ENCODE data around the gene SHISA4.

Gene SHISA4

DNA sequence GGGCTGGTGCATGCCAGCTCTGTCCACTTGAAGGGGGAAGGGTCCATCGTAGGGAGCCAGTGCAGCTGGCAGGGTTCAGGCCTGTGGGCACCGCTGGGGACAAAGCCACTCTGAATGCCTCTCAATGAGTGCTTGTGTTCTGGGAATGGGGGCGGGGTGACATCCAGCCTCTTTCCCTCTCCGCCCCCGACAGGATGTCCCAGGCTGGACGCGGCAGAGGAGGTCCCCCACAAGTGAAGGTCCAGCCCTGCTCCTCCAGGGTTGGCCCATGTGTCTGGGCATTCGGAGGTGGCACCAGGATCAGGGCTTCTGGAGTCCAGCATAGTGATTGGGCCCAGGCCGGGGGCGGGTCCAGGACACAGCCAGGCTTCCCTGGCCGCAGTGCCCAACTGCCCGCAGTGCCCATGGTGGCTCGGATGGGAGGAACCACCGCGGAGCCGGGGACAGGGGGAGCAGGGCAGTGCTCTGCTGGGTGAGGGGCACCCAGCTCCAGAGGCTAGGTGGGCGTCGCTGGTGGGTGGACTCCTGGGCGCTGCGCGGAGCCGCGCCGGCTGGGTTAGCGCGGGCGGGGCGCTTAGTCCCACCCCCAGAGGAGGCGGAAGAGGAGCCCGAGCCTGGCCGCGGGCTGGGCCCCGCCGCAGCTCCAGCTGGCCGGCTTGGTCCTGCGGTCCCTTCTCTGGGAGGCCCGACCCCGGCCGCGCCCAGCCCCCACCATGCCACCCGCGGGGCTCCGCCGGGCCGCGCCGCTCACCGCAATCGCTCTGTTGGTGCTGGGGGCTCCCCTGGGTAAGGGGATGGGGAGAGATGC lies at the start of gene SHISA4 (continued):
- TF ChIP-seq ZNF704 (tag by site-specific recombination; IDR thresholded peaks at IDR 0.05): no peak
- TF ChIP-seq, protein P1, sequence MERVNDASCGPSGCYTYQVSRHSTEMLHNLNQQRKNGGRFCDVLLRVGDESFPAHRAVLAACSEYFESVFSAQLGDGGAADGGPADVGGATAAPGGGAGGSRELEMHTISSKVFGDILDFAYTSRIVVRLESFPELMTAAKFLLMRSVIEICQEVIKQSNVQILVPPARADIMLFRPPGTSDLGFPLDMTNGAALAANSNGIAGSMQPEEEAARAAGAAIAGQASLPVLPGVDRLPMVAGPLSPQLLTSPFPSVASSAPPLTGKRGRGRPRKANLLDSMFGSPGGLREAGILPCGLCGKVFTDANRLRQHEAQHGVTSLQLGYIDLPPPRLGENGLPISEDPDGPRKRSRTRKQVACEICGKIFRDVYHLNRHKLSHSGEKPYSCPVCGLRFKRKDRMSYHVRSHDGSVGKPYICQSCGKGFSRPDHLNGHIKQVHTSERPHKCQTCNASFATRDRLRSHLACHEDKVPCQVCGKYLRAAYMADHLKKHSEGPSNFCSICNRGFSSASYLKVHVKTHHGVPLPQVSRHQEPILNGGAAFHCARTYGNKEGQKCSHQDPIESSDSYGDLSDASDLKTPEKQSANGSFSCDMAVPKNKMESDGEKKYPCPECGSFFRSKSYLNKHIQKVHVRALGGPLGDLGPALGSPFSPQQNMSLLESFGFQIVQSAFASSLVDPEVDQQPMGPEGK (tag by site-specific recombination; IDR thresholded peaks at IDR 0.05): 0 out of 2 replicates have a peak, but pooled peaks have one; percentile 10
- no peak for TF ChIP-seq ZNF354C (tag by site-specific recombination; IDR thresholded peaks at IDR 0.05; ENCODE audit: borderline replicate concordance, low read depth)
- TF ChIP-seq ZNF664 (tag by site-specific recombination; IDR thresholded peaks at IDR 0.05): no peak
- TF ChIP-seq, protein P2, sequence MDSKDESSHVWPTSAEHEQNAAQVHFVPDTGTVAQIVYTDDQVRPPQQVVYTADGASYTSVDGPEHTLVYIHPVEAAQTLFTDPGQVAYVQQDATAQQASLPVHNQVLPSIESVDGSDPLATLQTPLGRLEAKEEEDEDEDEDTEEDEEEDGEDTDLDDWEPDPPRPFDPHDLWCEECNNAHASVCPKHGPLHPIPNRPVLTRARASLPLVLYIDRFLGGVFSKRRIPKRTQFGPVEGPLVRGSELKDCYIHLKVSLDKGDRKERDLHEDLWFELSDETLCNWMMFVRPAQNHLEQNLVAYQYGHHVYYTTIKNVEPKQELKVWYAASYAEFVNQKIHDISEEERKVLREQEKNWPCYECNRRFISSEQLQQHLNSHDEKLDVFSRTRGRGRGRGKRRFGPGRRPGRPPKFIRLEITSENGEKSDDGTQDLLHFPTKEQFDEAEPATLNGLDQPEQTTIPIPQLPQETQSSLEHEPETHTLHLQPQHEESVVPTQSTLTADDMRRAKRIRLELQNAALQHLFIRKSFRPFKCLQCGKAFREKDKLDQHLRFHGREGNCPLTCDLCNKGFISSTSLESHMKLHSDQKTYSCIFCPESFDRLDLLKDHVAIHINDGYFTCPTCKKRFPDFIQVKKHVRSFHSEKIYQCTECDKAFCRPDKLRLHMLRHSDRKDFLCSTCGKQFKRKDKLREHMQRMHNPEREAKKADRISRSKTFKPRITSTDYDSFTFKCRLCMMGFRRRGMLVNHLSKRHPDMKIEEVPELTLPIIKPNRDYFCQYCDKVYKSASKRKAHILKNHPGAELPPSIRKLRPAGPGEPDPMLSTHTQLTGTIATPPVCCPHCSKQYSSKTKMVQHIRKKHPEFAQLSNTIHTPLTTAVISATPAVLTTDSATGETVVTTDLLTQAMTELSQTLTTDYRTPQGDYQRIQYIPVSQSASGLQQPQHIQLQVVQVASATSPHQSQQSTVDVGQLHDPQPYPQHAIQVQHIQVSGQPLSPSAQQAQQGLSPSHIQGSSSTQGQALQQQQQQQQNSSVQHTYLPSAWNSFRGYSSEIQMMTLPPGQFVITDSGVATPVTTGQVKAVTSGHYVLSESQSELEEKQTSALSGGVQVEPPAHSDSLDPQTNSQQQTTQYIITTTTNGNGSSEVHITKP (tag by site-specific recombination; IDR thresholded peaks at IDR 0.05): peak; percentile 78
- no peak for TF ChIP-seq ZSCAN16 (tag by site-specific recombination; IDR thresholded peaks at IDR 0.05)
- TF ChIP-seq ZNF518A (tag by site-specific recombination; conservative IDR thresholded peaks at IDR 0.05; ENCODE audit: low read depth): no peak
- TF ChIP-seq ZNF624 (tag by site-specific recombination; IDR thresholded peaks at IDR 0.05): no peak
- no peak for TF ChIP-seq ZNF350 (tag by site-specific recombination; IDR thresholded peaks at IDR 0.05)
- TF ChIP-seq ZNF843 (tag by site-specific recombination; IDR thresholded peaks at IDR 0.05): no peak
- TF ChIP-seq, protein P3, sequence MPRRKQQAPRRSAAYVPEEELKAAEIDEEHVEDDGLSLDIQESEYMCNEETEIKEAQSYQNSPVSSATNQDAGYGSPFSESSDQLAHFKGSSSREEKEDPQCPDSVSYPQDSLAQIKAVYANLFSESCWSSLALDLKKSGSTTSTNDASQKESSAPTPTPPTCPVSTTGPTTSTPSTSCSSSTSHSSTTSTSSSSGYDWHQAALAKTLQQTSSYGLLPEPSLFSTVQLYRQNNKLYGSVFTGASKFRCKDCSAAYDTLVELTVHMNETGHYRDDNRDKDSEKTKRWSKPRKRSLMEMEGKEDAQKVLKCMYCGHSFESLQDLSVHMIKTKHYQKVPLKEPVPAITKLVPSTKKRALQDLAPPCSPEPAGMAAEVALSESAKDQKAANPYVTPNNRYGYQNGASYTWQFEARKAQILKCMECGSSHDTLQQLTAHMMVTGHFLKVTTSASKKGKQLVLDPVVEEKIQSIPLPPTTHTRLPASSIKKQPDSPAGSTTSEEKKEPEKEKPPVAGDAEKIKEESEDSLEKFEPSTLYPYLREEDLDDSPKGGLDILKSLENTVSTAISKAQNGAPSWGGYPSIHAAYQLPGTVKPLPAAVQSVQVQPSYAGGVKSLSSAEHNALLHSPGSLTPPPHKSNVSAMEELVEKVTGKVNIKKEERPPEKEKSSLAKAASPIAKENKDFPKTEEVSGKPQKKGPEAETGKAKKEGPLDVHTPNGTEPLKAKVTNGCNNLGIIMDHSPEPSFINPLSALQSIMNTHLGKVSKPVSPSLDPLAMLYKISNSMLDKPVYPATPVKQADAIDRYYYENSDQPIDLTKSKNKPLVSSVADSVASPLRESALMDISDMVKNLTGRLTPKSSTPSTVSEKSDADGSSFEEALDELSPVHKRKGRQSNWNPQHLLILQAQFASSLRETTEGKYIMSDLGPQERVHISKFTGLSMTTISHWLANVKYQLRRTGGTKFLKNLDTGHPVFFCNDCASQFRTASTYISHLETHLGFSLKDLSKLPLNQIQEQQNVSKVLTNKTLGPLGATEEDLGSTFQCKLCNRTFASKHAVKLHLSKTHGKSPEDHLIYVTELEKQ (tag by site-specific recombination; IDR thresholded peaks at IDR 0.05; ENCODE audit: borderline replicate concordance): no peak
- no peak for TF ChIP-seq ZNF792 (tag by site-specific recombination; IDR thresholded peaks at IDR 0.05)
- TF ChIP-seq INSM2 (tag by site-specific recombination; IDR thresholded peaks at IDR 0.05): no peak
- TF ChIP-seq KLF10 (tag by site-specific recombination; IDR thresholded peaks at IDR 0.05): 0 out of 2 replicates have a peak, but pooled peaks have one; percentile 32
- no peak for TF ChIP-seq ZNF560 (tag by site-specific recombination; IDR thresholded peaks at IDR 0.05; ENCODE audit: borderline replicate concordance)
- no peak for TF ChIP-seq ZNF266 (tag by site-specific recombination; IDR thresholded peaks at IDR 0.05; ENCODE audit: low read depth)
- peak; percentile 34; the same call in 1 of the 2 replicates for TF ChIP-seq ZBTB8A (tag by site-specific recombination; IDR thresholded peaks at IDR 0.05)
- no peak for TF ChIP-seq ZNF132 (tag by site-specific recombination; IDR thresholded peaks at IDR 0.05; ENCODE audit: borderline replicate concordance)

All from HEK293 (cell line).